LNCaP clone FGC (cell line): ENCODE measurements around the gene TPPP2.

Experiments used
- DNase-seq: peaks from one replicate; pipeline ENCODE4 v3.0.0-alpha.2; 2011; ENCODE audit warnings: low read depth
- H3K4me3 ChIP-seq: 2 replicates; pipeline ENCODE4 v1.5.1; 2011; ENCODE audit warnings: mild to moderate bottlenecking, low read depth, low read length, control low read depth
- TF ChIP-seq, protein P1 (sequence below): IDR thresholded peaks from 2 replicates; pipeline ENCODE4 v1.5.1; 2012; ENCODE audit warnings: mild to moderate bottlenecking; ENCODE audit not compliant: control insufficient read depth, insufficient read depth; ENCODE audit errors: extremely low read depth

Gene TPPP2

DNA sequence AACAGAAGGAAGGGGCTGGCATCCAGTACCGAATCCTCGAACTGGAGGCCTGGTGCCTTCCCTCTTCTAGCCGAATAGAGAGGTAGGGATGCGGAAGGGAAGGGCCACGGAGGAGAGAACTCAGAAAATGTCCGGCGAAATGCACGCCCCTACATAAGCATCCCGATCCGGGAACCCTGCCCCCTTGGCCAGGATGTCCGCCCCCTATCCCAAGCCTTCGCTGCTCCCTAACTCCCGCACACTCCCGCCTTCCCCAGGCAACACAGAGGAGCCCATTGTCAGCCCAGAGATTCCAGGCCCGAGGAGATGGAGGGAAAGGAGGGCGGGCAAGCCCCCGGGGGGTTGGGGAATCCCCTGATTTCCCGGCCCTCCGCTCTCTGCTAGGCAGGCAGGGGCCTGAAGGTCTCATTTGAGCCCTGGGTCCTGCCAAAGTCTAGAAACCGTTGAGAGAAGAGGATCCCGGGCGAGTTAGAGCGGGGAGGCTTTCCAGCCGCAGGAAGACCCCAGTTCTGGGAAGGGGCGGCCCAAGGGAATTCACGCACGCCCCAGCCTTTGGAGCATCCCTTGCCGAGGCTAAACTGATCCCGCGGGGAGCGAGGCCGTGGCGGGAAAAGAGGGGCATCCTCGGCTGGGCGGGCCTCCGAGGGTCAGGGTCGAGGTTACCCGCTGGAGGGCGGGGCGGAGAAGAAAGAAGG lies 39.5 kb downstream of the TPPP2 start:
- no peak for DNase-seq
- TF ChIP-seq, protein P1, sequence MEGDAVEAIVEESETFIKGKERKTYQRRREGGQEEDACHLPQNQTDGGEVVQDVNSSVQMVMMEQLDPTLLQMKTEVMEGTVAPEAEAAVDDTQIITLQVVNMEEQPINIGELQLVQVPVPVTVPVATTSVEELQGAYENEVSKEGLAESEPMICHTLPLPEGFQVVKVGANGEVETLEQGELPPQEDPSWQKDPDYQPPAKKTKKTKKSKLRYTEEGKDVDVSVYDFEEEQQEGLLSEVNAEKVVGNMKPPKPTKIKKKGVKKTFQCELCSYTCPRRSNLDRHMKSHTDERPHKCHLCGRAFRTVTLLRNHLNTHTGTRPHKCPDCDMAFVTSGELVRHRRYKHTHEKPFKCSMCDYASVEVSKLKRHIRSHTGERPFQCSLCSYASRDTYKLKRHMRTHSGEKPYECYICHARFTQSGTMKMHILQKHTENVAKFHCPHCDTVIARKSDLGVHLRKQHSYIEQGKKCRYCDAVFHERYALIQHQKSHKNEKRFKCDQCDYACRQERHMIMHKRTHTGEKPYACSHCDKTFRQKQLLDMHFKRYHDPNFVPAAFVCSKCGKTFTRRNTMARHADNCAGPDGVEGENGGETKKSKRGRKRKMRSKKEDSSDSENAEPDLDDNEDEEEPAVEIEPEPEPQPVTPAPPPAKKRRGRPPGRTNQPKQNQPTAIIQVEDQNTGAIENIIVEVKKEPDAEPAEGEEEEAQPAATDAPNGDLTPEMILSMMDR, result no peak

DNA sequence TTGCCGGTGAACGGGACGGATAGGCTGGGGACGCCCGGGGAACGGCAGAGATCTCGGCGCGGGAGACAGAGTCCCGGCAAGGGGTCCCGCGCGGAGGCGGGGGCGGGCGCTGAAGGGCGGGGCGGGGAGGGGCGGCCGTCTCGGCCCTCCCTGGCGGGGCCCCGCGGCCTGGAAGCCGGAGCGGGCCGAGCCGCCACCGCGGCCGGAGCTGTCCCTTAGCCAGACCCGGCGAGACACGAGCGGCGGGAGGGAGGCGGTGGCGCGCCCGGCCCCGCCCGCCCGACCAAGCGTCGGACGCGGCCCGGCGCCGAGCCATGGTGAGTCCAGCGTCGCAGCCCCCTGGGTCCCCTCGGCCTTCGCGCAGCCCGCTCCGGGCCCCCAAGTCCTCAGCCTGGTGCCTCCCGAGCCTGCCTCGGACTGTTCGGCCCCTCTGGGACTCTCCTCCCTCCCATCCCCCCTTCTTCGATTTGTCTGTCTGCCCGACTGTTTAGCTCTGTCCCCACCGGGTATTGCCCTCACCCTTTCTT lies 40.1 kb downstream of the TPPP2 start, which contains the start of gene ARHGEF40:
TSS of gene ARHGEF40 (plus strand) at position 222 of the 527 bp plus-strand sequence. CDS start at position 315, 93 bp downstream.
- TF ChIP-seq, protein P1, result no peak
- no peak for DNase-seq
- H3K4me3 ChIP-seq, result peak within 1 kb of the TSS; percentile 66

More for the DNA sequence above, 39.5 kb downstream of the TPPP2 start:
- peak overlapping the region; percentile 51 for H3K4me3 ChIP-seq

DNA sequence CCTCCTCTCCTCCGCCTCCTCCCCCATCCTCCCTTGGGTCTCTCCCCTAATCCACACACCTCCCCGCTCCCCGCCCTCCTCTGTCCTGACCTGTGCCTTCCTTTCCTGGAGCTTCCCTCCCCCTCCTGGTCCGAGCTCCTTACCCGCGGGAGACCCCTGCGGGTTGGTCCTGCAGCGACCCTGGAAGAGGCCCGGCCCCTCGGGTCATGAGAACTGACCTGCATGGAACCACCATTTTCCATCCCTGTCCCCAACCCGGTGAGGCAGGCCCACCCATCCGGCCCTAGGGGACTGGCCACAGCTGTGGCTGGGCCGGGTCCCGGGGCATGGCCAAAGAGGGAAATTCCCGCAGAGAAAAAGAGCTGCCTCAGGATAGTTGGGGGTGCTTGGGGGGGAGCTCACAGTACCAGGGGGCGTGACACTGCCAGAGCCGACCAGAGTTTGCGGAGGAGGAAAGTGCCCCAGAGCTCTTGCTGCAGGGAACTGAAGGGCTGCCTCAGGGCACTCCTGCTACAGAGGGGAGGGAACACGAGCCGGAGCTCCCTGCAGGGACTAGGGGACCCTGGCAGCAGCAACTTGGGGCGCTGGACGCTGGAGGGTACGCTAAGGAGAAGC lies 40.7 kb downstream of the TPPP2 start:
- DNase-seq, result no peak
- TF ChIP-seq, protein P1, result peak; percentile 7; the same call in 1 of the 2 replicates
- H3K4me3 ChIP-seq, result peak overlapping the region; percentile 66

DNA sequence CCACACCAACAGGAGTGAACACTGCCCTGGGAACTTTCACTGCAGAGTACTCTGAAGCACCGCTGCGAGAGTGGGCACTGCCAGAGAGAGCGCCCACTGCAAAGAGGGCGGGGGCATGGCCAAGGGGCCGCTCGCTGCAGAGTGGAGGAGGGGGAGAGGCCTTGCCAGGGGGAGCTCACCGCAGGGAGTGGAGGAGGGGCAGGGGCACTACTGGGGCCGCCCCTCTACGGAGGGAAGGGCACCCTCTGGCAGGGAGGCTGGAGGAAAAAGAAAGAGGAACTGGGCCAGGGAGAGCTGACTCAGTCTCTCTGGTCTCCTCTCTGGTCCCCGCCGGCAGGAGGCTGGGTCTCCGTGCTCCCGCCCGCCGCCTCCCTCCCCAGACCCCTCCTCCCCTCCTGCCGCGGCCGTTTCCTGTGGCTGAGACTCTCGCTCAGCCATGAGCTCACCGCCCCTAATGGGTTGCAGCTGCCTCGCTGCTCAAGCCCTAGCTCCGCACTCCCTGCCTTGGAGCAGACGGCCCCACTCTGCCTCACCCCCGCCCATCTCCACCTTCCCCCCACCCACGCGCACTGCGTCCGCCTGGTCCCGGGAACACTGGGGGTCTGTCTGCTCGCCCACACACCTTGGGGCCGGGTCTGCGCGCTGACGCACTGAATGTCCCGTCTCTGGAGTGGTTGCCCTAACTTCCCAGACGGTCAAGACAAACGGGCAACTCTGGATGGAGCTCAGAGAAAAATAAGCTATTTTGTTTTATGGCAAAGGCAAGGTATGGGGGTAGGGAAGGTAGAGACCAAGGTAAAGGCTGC lies 41.4 kb downstream of the TPPP2 start:
- peak overlapping the region; percentile 66 for H3K4me3 ChIP-seq
- DNase-seq, result no peak
- TF ChIP-seq, protein P1, result no peak

DNA sequence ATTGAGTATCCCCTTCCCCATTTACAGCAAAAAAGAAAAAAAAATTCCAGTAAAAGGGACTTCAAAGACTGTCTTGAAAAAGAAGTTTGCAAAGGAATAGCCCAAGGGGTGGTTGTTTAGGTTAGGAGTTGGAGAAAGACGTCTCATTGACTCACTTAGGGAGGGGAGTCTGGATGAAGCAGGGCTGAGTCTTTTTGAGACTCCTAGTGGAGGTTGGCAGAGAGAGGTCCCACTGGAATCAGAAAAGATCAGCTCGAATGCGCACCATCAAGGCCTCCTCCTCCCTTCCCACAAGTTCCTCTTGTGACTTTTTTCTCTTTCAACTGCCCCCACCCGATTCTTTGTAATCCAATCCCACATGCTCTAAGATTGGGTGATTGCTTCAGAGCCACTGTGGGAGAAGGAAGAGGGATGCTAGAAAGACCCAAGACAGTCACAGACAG lies 42.0 kb downstream of the TPPP2 start:
- H3K4me3 ChIP-seq, result no peak overlapping the region
- no peak for DNase-seq
- TF ChIP-seq, protein P1, result no peak

DNA sequence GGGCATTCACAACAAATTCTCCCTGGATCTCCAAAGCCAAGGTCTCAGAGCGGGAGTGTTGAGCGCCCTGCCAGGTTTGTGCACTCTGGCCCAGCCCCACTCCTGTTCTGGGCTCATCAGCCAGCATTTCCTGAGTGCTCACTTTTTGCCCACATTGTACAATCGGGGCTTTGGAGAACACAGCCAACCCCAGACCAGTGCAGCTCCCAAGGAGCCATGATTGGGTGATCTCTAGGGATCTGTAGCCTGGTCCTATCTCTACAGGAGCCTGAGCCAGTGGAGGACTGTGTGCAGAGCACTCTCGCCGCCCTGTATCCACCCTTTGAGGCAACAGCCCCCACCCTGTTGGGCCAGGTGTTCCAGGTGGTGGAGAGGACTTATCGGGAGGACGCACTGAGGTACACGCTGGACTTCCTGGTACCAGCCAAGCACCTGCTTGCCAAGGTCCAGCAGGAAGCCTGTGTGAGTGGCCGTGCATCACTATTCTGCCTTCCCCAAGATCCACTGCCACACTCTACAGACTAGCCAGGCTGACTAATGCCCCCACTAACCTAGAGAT lies 42.8 kb downstream of the TPPP2 start:
- no peak for DNase-seq
- TF ChIP-seq, protein P1, result no peak
- no peak overlapping the region for H3K4me3 ChIP-seq
